GM18519 (cell line): ENCODE data around the gene RGPD5.
"Not testable (repeated sequence)": the region's sequence is repeated elsewhere in the genome, so short reads cannot be mapped to it uniquely, and the experiment has no call there.

Experiments
- ATAC-seq: cut with Tn5 transposase; IDR thresholded peaks from one replicate; pipeline ENCODE4 v1.9.1; 2021; ENCODE audit warnings: mild to moderate bottlenecking, moderate library complexity; ENCODE audit not compliant: unreplicated experiment, low FRiP score

The RGPD5 gene

GRCh38 chr2:109794074-109794737 lies at the start of gene RGPD5:
TSS of gene RGPD5 (plus strand) at chr2:109794305. CDS start at chr2:109794466, 161 bp downstream.
- peak; percentile 91 for ATAC-seq

GRCh38 chr2:109751572-109751971 lies 42.5 kb upstream of the RGPD5 start:
- ATAC-seq = not testable (repeated sequence)

- not testable (repeated sequence) for ATAC-seq
Observed at GRCh38 chr2:109757163-109757824, 36.8 kb upstream of the RGPD5 start.

GRCh38 chr2:109760265-109761042 lies 33.7 kb upstream of the RGPD5 start:
- not testable (repeated sequence) for ATAC-seq

GRCh38 chr2:109761043-109761454 lies 33.1 kb upstream of the RGPD5 start:
- not testable (repeated sequence) for ATAC-seq

- ATAC-seq = not testable (repeated sequence)
Observed at GRCh38 chr2:109761976-109762375, 32.1 kb upstream of the RGPD5 start.

- not testable (repeated sequence) for ATAC-seq
Observed at GRCh38 chr2:109766074-109766473, 28.0 kb upstream of the RGPD5 start.

GRCh38 chr2:109766886-109767578 lies 27.1 kb upstream of the RGPD5 start:
- not testable (repeated sequence) for ATAC-seq

- not testable (repeated sequence) for ATAC-seq
Observed at GRCh38 chr2:109768934-109769333, 25.2 kb upstream of the RGPD5 start.

- not testable (repeated sequence) for ATAC-seq
Observed at GRCh38 chr2:109779118-109779517, 15.0 kb upstream of the RGPD5 start.

- not testable (repeated sequence) for ATAC-seq
Observed at GRCh38 chr2:109781147-109781816, 12.8 kb upstream of the RGPD5 start.

- ATAC-seq = not testable (repeated sequence)
Observed at GRCh38 chr2:109782446-109782993, 11.6 kb upstream of the RGPD5 start.

- not testable (repeated sequence) for ATAC-seq
Observed at GRCh38 chr2:109791530-109792279, 2.4 kb upstream of the RGPD5 start.

- peak; percentile 60 for ATAC-seq
Observed at GRCh38 chr2:109792659-109793058, 1.4 kb upstream of the RGPD5 start.

- ATAC-seq = not testable (repeated sequence)
Observed at GRCh38 chr2:109871129-109871751, 77.1 kb downstream of the RGPD5 start.

GRCh38 chr2:109876625-109877024 lies 82.5 kb downstream of the RGPD5 start:
- ATAC-seq = not testable (repeated sequence)

GRCh38 chr2:109882112-109882511 lies 88.0 kb downstream of the RGPD5 start:
- not testable (repeated sequence) for ATAC-seq

GRCh38 chr2:109888414-109888813 lies 94.3 kb downstream of the RGPD5 start:
- ATAC-seq = not testable (repeated sequence)
